CD4-positive, alpha-beta memory T cell (primary cell): ENCODE results near the gene APOL4. TPM values are rescaled to one million over a fixed set of nuclear protein-coding genes. Genes with fewer than 3 reads are reported as not detected.
A peak's percentile ranks its signal among the peaks of the same experiment; 100 is the strongest.

Experiments used
- CTCF ChIA-PET: fragments of 350-600 bp; sonication (Branson Sonifier 250); formaldehyde crosslinking; loops from one replicate; lab custom pipeline; 2021; ENCODE audit warnings: inconsistent platforms; ENCODE audit not compliant: partially characterized antibody; lab: Charles Lee
- POLR2A ChIA-PET: fragments of 350-600 bp; sonication (Branson Sonifier 250); formaldehyde crosslinking; loops from one replicate; lab custom pipeline; 2021; ENCODE audit not compliant: partially characterized antibody; lab: Charles Lee
- DNase-seq, 5 donors: peaks; one replicate each; pipeline versions ENCODE4 v3.0.0 to v3.0.0-alpha.2; 2020 to 2022; ENCODE audit warnings: mixed read lengths in 1 of 5
- H3K27ac ChIP-seq: one replicate; pipeline ENCODE4 v1.7.0; 2013; ENCODE audit warnings: low read depth, low read length
- H3K27me3 ChIP-seq: 2 replicates; pipeline ENCODE4 v1.7.0; 2013; ENCODE audit warnings: mild to moderate bottlenecking, low read length, moderate library complexity; ENCODE audit not compliant: insufficient read depth
- H3K36me3 ChIP-seq: 2 replicates; pipeline ENCODE4 v1.7.0; 2013; ENCODE audit warnings: mild to moderate bottlenecking, low read length, moderate library complexity; ENCODE audit not compliant: insufficient read depth
- H3K4me1 ChIP-seq: 2 replicates; pipeline ENCODE4 v1.7.0; 2013; ENCODE audit warnings: mild to moderate bottlenecking, low read length, moderate library complexity; ENCODE audit not compliant: insufficient read depth
- H3K4me3 ChIP-seq, 2 donors: one replicate each; pipeline ENCODE4 v1.7.0; 2013; ENCODE audit warnings: low read length in 2 of 2, mild to moderate bottlenecking in 1 of 2
- H3K9me3 ChIP-seq, 2 donors: one replicate each; pipeline ENCODE4 v1.7.0; 2013; ENCODE audit warnings: low read length in 2 of 2, control low read depth in 1 of 2; ENCODE audit not compliant: control insufficient read depth in 1 of 2
- H3K27ac Mint-ChIP-seq, 7 donors: one replicate each; pipeline ENCODE4 v1.8.0; 2020 to 2021; ENCODE audit warnings: mixed read lengths in 7 of 7, mild to moderate bottlenecking in 6 of 7, inconsistent platforms in 3 of 7, moderate library complexity in 3 of 7
- H3K27me3 Mint-ChIP-seq, 2 donors: one replicate each; pipeline ENCODE4 v1.8.0; 2020 to 2021; ENCODE audit warnings: mixed read lengths in 2 of 2
- H3K36me3 Mint-ChIP-seq, 2 donors: one replicate each; pipeline ENCODE4 v1.8.0; 2020 to 2021; ENCODE audit warnings: mixed read lengths in 2 of 2, inconsistent platforms in 1 of 2, mild to moderate bottlenecking in 1 of 2
- H3K4me1 Mint-ChIP-seq, 4 donors: one replicate each; pipeline ENCODE4 v1.8.0; 2020 to 2021; ENCODE audit warnings: mixed read lengths in 4 of 4, mild to moderate bottlenecking in 1 of 4
- H3K4me3 Mint-ChIP-seq, 8 donors: one replicate each; pipeline ENCODE4 v1.8.0; 2020 to 2021; ENCODE audit warnings: mixed read lengths in 8 of 8, mild to moderate bottlenecking in 7 of 8, moderate library complexity in 6 of 8, inconsistent platforms in 3 of 8
- H3K9me3 Mint-ChIP-seq, 8 donors: one replicate each; pipeline ENCODE4 v1.8.0; 2020 to 2021; ENCODE audit warnings: mixed read lengths in 8 of 8, mild to moderate bottlenecking in 5 of 8, inconsistent platforms in 3 of 8, moderate library complexity in 1 of 8
- intact Hi-C: fragments of 100-400 bp; cut with micrococcal nuclease; formaldehyde crosslinking; loops from one replicate; pipeline ENCODE4 v1.15.1; 2023
- polyA plus RNA-seq, 2 donors: library from polyadenylated mRNA; unstranded; fragments of 300-500 nt; fragmentation: Illumina TruSeq; gene quantifications; one replicate each; pipeline ENCODE4 v1.2.3, GENCODE V29; 2021
- total RNA-seq, 2 experiments: library from RNA; stranded (reverse); gene quantifications; one replicate each; pipeline ENCODE4 v1.2.3, GENCODE V29; 2021

APOL4 gene
- total and polyA plus RNA-seq, 4 experiments from 2014 or later: not detected

DNA sequence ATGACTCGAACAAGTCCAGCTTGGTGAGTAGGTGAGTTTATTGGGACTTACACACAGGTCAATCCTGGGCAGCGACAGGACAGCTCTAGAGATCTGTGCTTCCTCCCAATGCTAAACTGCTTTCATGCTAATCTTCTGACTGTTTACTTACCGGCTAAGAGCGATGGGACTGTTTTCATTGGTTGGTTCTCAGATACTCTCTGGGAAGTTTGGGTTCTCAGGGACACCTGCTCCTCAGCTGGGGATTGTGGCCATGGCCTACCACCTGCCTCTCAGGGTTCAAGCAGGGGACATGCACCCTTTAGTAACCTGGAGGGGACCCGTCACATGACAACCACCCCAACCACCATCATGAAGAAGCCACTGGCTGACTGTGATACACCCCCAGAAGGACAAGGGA lies 24.6 kb upstream of the APOL4 start:
- Histone ChIP-seq H3K27ac (no peak overlapping the region), H3K4me3 (no peak overlapping the region), H3K27me3 (no peaks in the 10 kb centered on the region), H3K9me3 (no peaks in the 10 kb centered on the region), H3K4me1 (peaks cover 3% of the 10 kb centered on the region), H3K36me3 (peaks cover 34% of the 10 kb centered on the region)
- Mint-ChIP-seq H3K9me3 (no peaks in the 10 kb centered on the region), H3K4me1 (peaks cover 4 to 8% (median 5%) of the 10 kb centered on the region in 4 donors), H3K27ac (peak overlapping the region in 2 of 7 donors; percentile 1 to 32), H3K36me3 (peaks cover 32 to 54% of the 10 kb centered on the region in 2 donors), H3K4me3 (no peak overlapping the region), H3K27me3 (no peaks in the 10 kb centered on the region)
- POLR2A ChIA-PET: no interaction called here
- CTCF ChIA-PET: interaction anchor here (1.0 to 3.2 kb wide), 3 partner anchors 10 to 53 kb away, joined by 3 to 10 read pairs (median 7); partner anchors contain the start of gene APOL2
- intact Hi-C loops: no loop called here
- no peak for DNase-seq

DNA sequence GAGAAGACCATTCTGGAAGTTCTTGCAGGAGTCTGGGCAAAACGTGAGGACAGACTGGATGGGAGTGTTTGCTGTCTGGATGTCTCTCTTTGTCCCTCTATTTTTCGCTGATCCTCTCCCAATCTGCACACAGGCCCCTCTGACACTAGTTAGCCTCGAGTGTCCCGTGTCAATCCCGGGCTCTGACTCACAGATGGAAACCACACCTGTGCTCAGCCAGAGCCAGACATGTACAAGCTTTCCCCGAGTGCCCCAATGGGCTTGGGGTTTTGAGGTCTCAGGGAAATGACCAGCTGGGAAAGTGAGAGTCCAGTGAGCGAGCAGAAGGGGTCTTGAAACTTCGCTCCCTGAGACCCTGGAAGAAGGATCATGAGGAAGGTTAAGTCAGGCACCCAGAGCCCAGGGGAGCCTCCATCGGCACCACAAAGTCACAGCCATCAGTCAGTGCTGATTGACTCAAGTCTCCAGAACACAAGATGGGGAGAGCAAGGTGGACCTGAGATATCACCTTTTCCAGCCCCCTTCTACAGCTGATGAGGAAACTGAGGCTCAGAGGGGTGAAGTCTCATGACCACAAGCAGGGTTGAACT lies 23.8 kb upstream of the APOL4 start:
- no peak for DNase-seq
- Mint-ChIP-seq H3K9me3 (no peaks in the 10 kb centered on the region), H3K27ac (peak overlapping the region in 2 of 7 donors; percentile 42 to 60), H3K4me3 (no peak overlapping the region), H3K27me3 (no peaks in the 10 kb centered on the region), H3K4me1 (peaks cover 4 to 8% (median 5%) of the 10 kb centered on the region in 4 donors), H3K36me3 (peaks cover 26 to 47% of the 10 kb centered on the region in 2 donors)
- no peak overlapping the region for H3K4me3 ChIP-seq
- H3K27ac ChIP-seq: no peak overlapping the region
- peaks cover 27% of the 10 kb centered on the region for H3K36me3 ChIP-seq
- intact Hi-C loops: no loop called here
- H3K27me3 ChIP-seq: no peaks in the 10 kb centered on the region
- peaks cover 3% of the 10 kb centered on the region for H3K4me1 ChIP-seq
- H3K9me3 ChIP-seq: no peaks in the 10 kb centered on the region
- ChIA-PET POLR2A (no interaction called here), CTCF (interaction anchor here (2.1 to 3.2 kb wide), 2 partner anchors 9 to 12 kb away, joined by 5 to 10 read pairs; no protein-coding TSS in a partner anchor)

DNA sequence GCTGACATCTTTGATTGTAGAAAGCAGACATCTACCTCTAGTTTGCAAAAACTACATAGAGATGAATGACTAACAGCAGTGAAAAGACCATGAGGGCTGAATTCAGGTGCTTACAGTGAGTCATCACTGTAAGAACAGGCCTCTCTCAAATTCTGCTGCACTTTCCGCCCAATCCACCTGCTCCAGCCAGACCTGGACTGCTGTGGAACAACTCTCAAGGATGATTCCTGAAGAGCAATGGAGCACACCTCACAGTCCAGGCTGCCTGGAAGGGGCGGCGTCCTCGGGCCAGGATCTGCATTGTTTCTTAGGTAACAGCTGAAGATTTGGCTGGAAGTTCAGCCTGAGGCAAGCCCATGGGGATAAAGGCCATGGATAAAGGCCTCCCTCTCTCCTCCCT lies 22.6 kb upstream of the APOL4 start:
- intact Hi-C loops: no loop called here
- H3K27me3 Mint-ChIP-seq: no peaks in the 10 kb centered on the region
- H3K36me3 Mint-ChIP-seq: peaks cover 20 to 38% of the 10 kb centered on the region in 2 donors
- peak overlapping the region in 1 of 7 donors; percentile 84 for H3K27ac Mint-ChIP-seq
- Histone ChIP-seq H3K36me3 (peaks cover 18% of the 10 kb centered on the region), H3K9me3 (no peaks in the 10 kb centered on the region), H3K27me3 (no peaks in the 10 kb centered on the region), H3K27ac (no peak overlapping the region), H3K4me1 (peaks cover 3% of the 10 kb centered on the region), H3K4me3 (no peak overlapping the region)
- POLR2A ChIA-PET: no interaction called here
- no peak overlapping the region for H3K4me3 Mint-ChIP-seq
- CTCF ChIA-PET: interaction anchor here (2.1 kb wide), 1 partner anchor 13 kb away, joined by 5 read pairs; no protein-coding TSS in a partner anchor
- H3K4me1 Mint-ChIP-seq: peaks cover 4 to 8% (median 5%) of the 10 kb centered on the region in 4 donors
- no peak for DNase-seq
- H3K9me3 Mint-ChIP-seq: no peaks in the 10 kb centered on the region

GRCh38 chr22:36223504-36223903 lies 21.9 kb upstream of the APOL4 start:
- no peak for DNase-seq
- Mint-ChIP-seq H3K36me3 (peaks cover 13 to 31% of the 10 kb centered on the region in 2 donors), H3K9me3 (no peaks in the 10 kb centered on the region), H3K27ac (peak overlapping the region in 1 of 7 donors; percentile 69), H3K4me1 (peaks cover 4 to 8% (median 5%) of the 10 kb centered on the region in 4 donors), H3K27me3 (peaks cover 3 to 5% of the 10 kb centered on the region in 2 donors), H3K4me3 (no peak overlapping the region)
- H3K36me3 ChIP-seq: peaks cover 13% of the 10 kb centered on the region
- POLR2A ChIA-PET: no interaction called here
- CTCF ChIA-PET: interaction anchor here (2.1 kb wide), 1 partner anchor 14 kb away, joined by 5 read pairs; no protein-coding TSS in a partner anchor
- no peaks in the 10 kb centered on the region for H3K27me3 ChIP-seq
- H3K4me3 ChIP-seq: no peak overlapping the region
- H3K4me1 ChIP-seq: peaks cover 3% of the 10 kb centered on the region
- H3K27ac ChIP-seq: no peak overlapping the region
- intact Hi-C loops: no loop called here
- H3K9me3 ChIP-seq: no peaks in the 10 kb centered on the region

DNA sequence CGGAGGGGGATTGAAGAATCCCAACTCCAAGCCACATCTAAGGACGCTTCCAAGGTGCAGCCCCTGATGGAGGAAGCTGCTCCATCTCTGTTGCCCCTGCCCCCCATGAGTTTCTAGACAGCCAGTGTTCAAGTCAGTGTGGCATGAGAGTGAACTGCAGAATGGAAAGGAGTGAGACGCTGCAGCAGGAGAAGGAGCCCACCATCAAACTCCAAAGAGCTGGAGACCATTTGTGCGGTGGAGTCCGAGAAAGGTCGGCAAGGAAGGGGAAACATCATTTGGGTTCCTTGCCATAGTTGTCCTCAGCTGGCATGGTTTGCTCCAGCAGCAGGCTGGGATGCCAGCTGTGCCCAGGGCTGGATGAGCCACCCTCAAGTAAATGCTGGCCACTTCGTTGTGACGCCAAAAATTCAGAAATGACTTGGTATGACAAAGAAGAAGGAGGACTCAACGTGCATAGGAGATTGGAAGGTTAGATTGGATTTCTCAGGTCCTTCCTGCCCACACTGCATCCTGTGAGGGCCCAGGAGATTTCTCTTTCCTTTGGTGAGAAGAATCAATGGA lies 21.4 kb upstream of the APOL4 start:
- peaks cover 3% of the 10 kb centered on the region for H3K4me1 ChIP-seq
- Mint-ChIP-seq H3K27me3 (peaks cover 5 to 10% of the 10 kb centered on the region in 2 donors), H3K4me3 (no peak overlapping the region), H3K4me1 (peaks cover 4 to 8% (median 5%) of the 10 kb centered on the region in 4 donors), H3K9me3 (no peaks in the 10 kb centered on the region), H3K36me3 (peaks cover 8 to 26% of the 10 kb centered on the region in 2 donors), H3K27ac (peak overlapping the region in 1 of 7 donors; percentile 69)
- peaks cover 8% of the 10 kb centered on the region for H3K36me3 ChIP-seq
- H3K27ac ChIP-seq: no peak overlapping the region
- DNase-seq: no peak
- H3K4me3 ChIP-seq: no peak overlapping the region
- H3K27me3 ChIP-seq: no peaks in the 10 kb centered on the region
- CTCF ChIA-PET: interaction anchor here (1.0 kb wide), 2 partner anchors 15 to 55 kb away, joined by 3 to 4 read pairs; no protein-coding TSS in a partner anchor
- H3K9me3 ChIP-seq: no peaks in the 10 kb centered on the region
- intact Hi-C loops: no loop called here
- POLR2A ChIA-PET: no interaction called here

DNA sequence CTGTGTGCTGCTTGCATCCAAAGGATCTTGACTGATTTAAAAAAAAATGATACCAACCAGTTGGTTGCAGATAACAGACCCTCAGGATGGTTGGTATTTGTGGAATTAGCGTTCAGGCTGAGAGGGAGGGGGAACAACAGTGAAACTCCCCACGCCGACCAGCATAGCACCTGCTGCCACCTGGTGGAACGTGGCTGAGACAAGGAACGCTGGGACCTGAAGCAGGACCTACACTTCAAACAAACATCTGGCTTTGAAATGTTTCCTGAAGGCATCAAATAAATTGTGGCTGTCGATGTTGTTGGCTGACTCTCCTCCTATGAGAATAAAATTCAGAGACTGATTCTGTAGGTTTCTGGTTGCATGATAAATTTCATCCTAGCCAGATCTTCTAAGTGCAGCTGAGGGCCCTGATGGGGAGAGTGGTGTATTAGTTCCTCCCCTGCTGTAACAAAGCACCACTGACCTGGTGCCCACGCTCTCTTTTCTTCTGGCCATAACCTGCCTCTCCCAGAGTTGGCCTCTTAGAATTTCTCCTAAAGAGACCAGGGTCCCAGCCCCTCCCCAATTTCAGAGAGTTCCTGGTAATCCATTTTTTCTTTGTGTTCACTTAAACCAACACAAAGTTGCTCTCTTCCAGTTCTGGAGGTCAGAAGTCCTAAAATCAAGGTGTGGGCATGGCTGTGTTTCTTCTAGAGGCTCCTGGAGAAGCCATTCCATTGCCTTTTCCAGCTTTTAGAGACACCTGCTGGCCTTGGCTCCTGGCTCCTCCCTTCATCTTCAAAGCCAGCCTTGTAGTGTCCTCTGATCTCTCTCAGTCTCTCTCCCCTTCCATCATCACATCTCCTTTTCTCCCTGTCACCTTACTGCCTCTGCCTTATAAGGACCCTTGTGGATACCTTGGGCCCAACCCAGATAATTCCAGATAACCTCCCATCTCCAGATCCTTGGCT lies 20.5 kb upstream of the APOL4 start:
- Histone ChIP-seq H3K27me3 (no peaks in the 10 kb centered on the region), H3K4me3 (no peak overlapping the region), H3K36me3 (no peaks in the 10 kb centered on the region), H3K27ac (no peak overlapping the region), H3K4me1 (peaks cover 3% of the 10 kb centered on the region), H3K9me3 (no peaks in the 10 kb centered on the region)
- Mint-ChIP-seq H3K27ac (peak overlapping the region in 3 of 7 donors; percentile 58 to 82 (median 69)), H3K9me3 (no peaks in the 10 kb centered on the region), H3K4me1 (peaks cover 4 to 8% (median 5%) of the 10 kb centered on the region in 4 donors), H3K27me3 (peaks cover 9 to 14% of the 10 kb centered on the region in 2 donors), H3K36me3 (peaks cover 4 to 18% of the 10 kb centered on the region in 2 donors), H3K4me3 (peak overlapping the region in 7 of 8 donors; percentile 54 to 73 (median 66))
- DNase-seq: peak; percentile 26 to 50 (median 37)
- ChIA-PET CTCF (interaction anchor here (0.9 to 2.3 kb wide), 5 partner anchors 16 to 56 kb away, joined by 3 to 10 read pairs (median 4); partner anchors contain the start of gene APOL2), POLR2A (no interaction called here)
- intact Hi-C loops: no loop called here
